ENCODE measurements around the gene LSM6. TPM values are rescaled to one million over a fixed set of nuclear protein-coding genes. Genes with fewer than 3 reads are reported as not detected.

Gene LSM6
- polyA plus RNA-seq, 2 of the 4 experiments (the other 2 are of a cell fraction): 25.3 to 57.8 TPM

- no peaks in the 10 kb centered on the region for H3K9me3 ChIP-seq
- ATAC-seq (no peak), DNase-seq (ENCODE audit: low read depth in 1 of 2, low spot score in 1 of 2) (no peak), FAIRE-seq (no peak)
- H3K27ac ChIP-seq: no peak overlapping the region
- POLR2A ChIA-PET: no interaction called here
- H3K4me3 ChIP-seq: no peak overlapping the region
- no peak overlapping the region for H3K4me2 ChIP-seq
- TF ChIP-seq MAFK (IDR thresholded peaks at IDR 0.05; ENCODE audit: partially characterized antibody): no peak
- no peak for TF ChIP-seq ELK1 (IDR thresholded peaks at IDR 0.05; ENCODE audit: low read depth, low read length)
- TF ChIP-seq TFCP2L1 (CRISPR knock-in tag; IDR thresholded peaks at IDR 0.05): no peak
- TF ChIP-seq CTCF (IDR thresholded peaks at IDR 0.05): no peak
- TF ChIP-seq NPAS2 (CRISPR knock-in tag; IDR thresholded peaks at IDR 0.05; ENCODE audit: borderline replicate concordance): no peak
- TF ChIP-seq POLR2A (IDR thresholded peaks at IDR 0.05; ENCODE audit: low read length): no peak
- no peak for TF ChIP-seq ZC3H11A (IDR thresholded peaks at IDR 0.05)
- no peak for TF ChIP-seq NR3C1 (IDR thresholded peaks at IDR 0.05)
- TF ChIP-seq USF2 (IDR thresholded peaks at IDR 0.05): no peak
- TF ChIP-seq BHLHE40 (IDR thresholded peaks at IDR 0.05; ENCODE audit: low read depth, low read length): no peak
- no peak for TF ChIP-seq PBX3 (IDR thresholded peaks at IDR 0.05)
- TF ChIP-seq FOXS1 (CRISPR knock-in tag; IDR thresholded peaks at IDR 0.05): no peak
- TF ChIP-seq HOXB5 (CRISPR knock-in tag; IDR thresholded peaks at IDR 0.05): no peak
- TF ChIP-seq PHF8 (IDR thresholded peaks at IDR 0.05; ENCODE audit: borderline replicate concordance, low read depth): no peak
- TF ChIP-seq REST (IDR thresholded peaks at IDR 0.05): no peak
- no peak for TF ChIP-seq HES2 (IDR thresholded peaks at IDR 0.05)
- no peak for TF ChIP-seq ATOH8 (CRISPR knock-in tag; IDR thresholded peaks at IDR 0.05; ENCODE audit: low read depth)
- TF ChIP-seq TP53 (CRISPR knock-in tag; IDR thresholded peaks at IDR 0.05): no peak
- H3K4me1 ChIP-seq: peaks cover 5% of the 10 kb centered on the region; the same call in 1 of the 3 replicates
- CTCF ChIA-PET: no interaction called here
These were observed 18.7 kb downstream of the LSM6 start for GRCh38 chr4:146194212-146194611.

- FAIRE-seq (no peak), ATAC-seq (no peak), DNase-seq (ENCODE audit: low read depth in 1 of 2, low spot score in 1 of 2) (no peak)
- WGBS (ENCODE audit: missing lambda C conversion rate): 51% methylated on average over 2 of the region's 2 CpGs
- Histone ChIP-seq H3K27ac (no peak overlapping the region), H3K4me2 (no peak overlapping the region), H3K4me1 (no peaks in the 10 kb centered on the region), H3K4me3 (no peak overlapping the region), H3K9me3 (no peaks in the 10 kb centered on the region)
- ChIA-PET CTCF (no interaction called here), POLR2A (no interaction called here)
- no peak for TF ChIP-seq ZFP36 (IDR thresholded peaks at IDR 0.05; ENCODE audit: borderline replicate concordance, partially characterized antibody)
- TF ChIP-seq NR3C1 (IDR thresholded peaks at IDR 0.05): no peak
- no peak for TF ChIP-seq BHLHE40 (IDR thresholded peaks at IDR 0.05; ENCODE audit: low read depth, low read length)
- TF ChIP-seq ELK1 (IDR thresholded peaks at IDR 0.05; ENCODE audit: low read depth, low read length): no peak
- TF ChIP-seq ESRRA (IDR thresholded peaks at IDR 0.05; ENCODE audit: borderline replicate concordance, low read length): no peak
- no peak for TF ChIP-seq EHF (CRISPR knock-in tag; IDR thresholded peaks at IDR 0.05)
- no peak for TF ChIP-seq HOXB13 (CRISPR knock-in tag; IDR thresholded peaks at IDR 0.05; ENCODE audit: low read depth)
- no peak for TF ChIP-seq CHD2 (IDR thresholded peaks at IDR 0.05; ENCODE audit: low read length, partially characterized antibody)
- TF ChIP-seq HMGXB4 (CRISPR knock-in tag; IDR thresholded peaks at IDR 0.05; ENCODE audit: borderline replicate concordance): no peak
- no peak for TF ChIP-seq CEBPB (IDR thresholded peaks at IDR 0.05)
These were observed 27.1 kb downstream of the LSM6 start for GRCh38 chr4:146202665-146203064.

Measured in A549 (cell line).